Measurements from ENCODE around the gene DUSP1.

DNA sequence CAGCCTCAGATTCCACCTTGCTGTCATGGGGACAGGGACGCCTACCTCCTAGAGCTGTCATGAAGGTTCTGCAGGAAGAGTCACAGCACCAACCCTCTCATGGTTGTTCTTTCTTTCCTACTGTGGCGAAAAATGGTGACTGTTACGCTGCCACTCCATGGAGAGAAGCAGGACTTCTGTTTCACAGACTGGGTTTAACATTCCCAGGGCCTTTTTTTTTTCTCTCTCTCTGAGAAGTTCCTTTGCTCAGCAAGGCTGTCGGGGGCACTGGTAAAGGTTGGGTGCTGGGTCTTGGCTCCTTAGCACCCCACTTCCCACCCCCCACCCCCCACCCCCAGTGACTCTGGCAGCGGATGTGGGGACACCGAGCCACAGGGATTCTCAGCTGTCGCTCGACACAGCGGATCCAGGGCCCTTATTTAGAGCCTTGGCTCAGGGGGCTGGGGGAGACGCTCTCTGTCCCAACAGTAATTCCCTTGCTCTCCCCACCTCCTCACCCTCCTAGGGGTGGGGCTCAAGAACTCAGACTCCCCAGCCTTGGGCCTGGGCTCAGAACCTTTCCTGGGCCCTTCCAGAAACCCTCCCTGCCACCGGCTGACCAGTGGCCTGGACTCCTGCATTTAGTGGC is 34.4 kb downstream of the DUSP1 start:
- TF ChIP-seq YY1 (IDR thresholded peaks at IDR 0.05; ENCODE audit: insufficient read depth, insufficient read length) (no peak), ZNF274 (IDR thresholded peaks at IDR 0.05; ENCODE audit: low read depth, low read length) (no peak)

All from NT2/D1 (cell line).